K562 (cell line): ENCODE measurements around the gene PIK3R5. TPM values are rescaled to one million over a fixed set of nuclear protein-coding genes. Genes with fewer than 3 reads are reported as not detected.

ENCODE experiments used
- ATAC-seq: fragments of 200-7000 bp; cut with Tn5 transposase; 3 replicates; pipeline ENCODE4 v1.9.1; 2020; ENCODE audit warnings: moderate library complexity
- BruUV-seq: library from RNA; stranded (reverse); fragments of 400-500 nt; replicated peaks from 2 replicates; lab custom pipeline; 2021; lab: Mats Ljungman, UMichigan
- CTCF ChIA-PET: fragments of 300-600 bp; formaldehyde crosslinking; extraction: SDS; loops from one replicate; lab custom pipeline; 2021; ENCODE audit warnings: low intra/inter-chr PET ratio; lab: Yijun Ruan, JAX
- POLR2A ChIA-PET: fragments of 300-600, 350-650 bp; sonication (Branson Sonifier 250); formaldehyde crosslinking; extraction: SDS; loops from one replicate; lab custom pipeline; 2021; ENCODE audit warnings: antibody characterized with exemption, inconsistent platforms; lab: Yijun Ruan, JAX
- DNase-seq, 4 experiments: peaks; one replicate each; pipeline versions ENCODE4 v3.0.0 to v3.0.0-alpha.2; 2011 to 2018; ENCODE audit warnings: low spot score in 3 of 4, mixed read lengths in 3 of 4; ENCODE audit errors: extremely low read depth in 1 of 4
- FAIRE-seq: peaks from 2 replicates; lab custom pipeline; 2011; peaks lifted over from hg19 to GRCh38; lab: Jason Lieb, UNC
- H2AFZ ChIP-seq: 2 replicates; pipeline ENCODE4 v1.6.0; 2011; ENCODE audit warnings: low read depth, low read length, control low read depth, inconsistent platforms
- H3K27ac ChIP-seq: fragments of 200-600 bp; 3 replicates; pipeline ENCODE4 v1.8.0; 2011; ENCODE audit warnings: low read depth, mild to moderate bottlenecking, control low read depth, inconsistent platforms, low read length, moderate library complexity, mixed read lengths; ENCODE audit errors: extremely low read depth
- H3K27me3 ChIP-seq, 2 experiments: fragments of 300-600 bp in 1 of 2; 2 replicates in 1 of 2; 3 replicates in 1 of 2; pipeline versions ENCODE4 v1.6.0 to v1.8.0; 2011; ENCODE audit warnings: inconsistent platforms in 2 of 2, low read length in 2 of 2, mild to moderate bottlenecking in 1 of 2, mixed read lengths in 1 of 2, moderate library complexity in 1 of 2; ENCODE audit not compliant: control insufficient read depth in 2 of 2, insufficient read depth in 2 of 2
- H3K36me3 ChIP-seq: fragments of 300-600 bp; 3 replicates; pipeline ENCODE4 v1.8.0; 2011; ENCODE audit warnings: mild to moderate bottlenecking, low read length, inconsistent platforms; ENCODE audit not compliant: control insufficient read depth, insufficient read depth
- H3K4me1 ChIP-seq, 2 experiments: fragments of 200-600 bp in 1 of 2; replicated peaks in 1 of 2; 2 replicates in 1 of 2; 3 replicates in 1 of 2; pipeline versions ENCODE4 v1.5.1 to v1.8.0; 2011; ENCODE audit warnings: inconsistent platforms in 2 of 2, low read length in 2 of 2, mild to moderate bottlenecking in 1 of 2, mixed read lengths in 1 of 2, moderate library complexity in 1 of 2; ENCODE audit not compliant: control insufficient read depth in 2 of 2, insufficient read depth in 2 of 2
- H3K4me2 ChIP-seq: 2 replicates; pipeline ENCODE4 v1.6.1; 2011; ENCODE audit warnings: low read length, control low read depth, inconsistent platforms, mixed read lengths; ENCODE audit not compliant: insufficient read depth
- H3K4me3 ChIP-seq: fragments of 200-600 bp; sonication (generic), shearing (Covaris generic); 2 replicates; pipeline ENCODE4 v1.5.1; 2016; ENCODE audit warnings: control low read depth, inconsistent platforms
- H3K79me2 ChIP-seq: fragments of 200-600 bp; 3 replicates; pipeline ENCODE4 v1.8.0; 2011; ENCODE audit warnings: low read length, inconsistent platforms; ENCODE audit not compliant: control insufficient read depth, insufficient read depth
- H3K9ac ChIP-seq, 2 experiments: 2 replicates each; pipeline versions ENCODE4 v1.6.0 to v1.6.1; 2011; ENCODE audit warnings: low read depth in 2 of 2, low read length in 2 of 2, control low read depth in 1 of 2, inconsistent platforms in 1 of 2, mild to moderate bottlenecking in 1 of 2, mixed read lengths in 1 of 2; ENCODE audit not compliant: insufficient read depth in 1 of 2
- H3K9me1 ChIP-seq: one replicate; pipeline ENCODE4 v1.6.0; 2011; ENCODE audit warnings: inconsistent platforms, mild to moderate bottlenecking, low read length, moderate library complexity; ENCODE audit not compliant: control insufficient read depth, insufficient read depth
- H3K9me3 ChIP-seq: replicated peaks from 2 replicates; pipeline ENCODE4 v1.5.1; 2011; ENCODE audit warnings: low read depth, low read length, inconsistent platforms; ENCODE audit not compliant: control insufficient read depth, insufficient read depth
- H4K20me1 ChIP-seq: replicated peaks from 2 replicates; pipeline ENCODE4 v1.6.1; 2011; ENCODE audit warnings: low read length, inconsistent platforms, mixed read lengths; ENCODE audit not compliant: control insufficient read depth, insufficient read depth
- ARHGAP35 ChIP-seq: fragments of 450-650 bp; IDR thresholded peaks from 2 replicates; pipeline ENCODE4 v1.6.1; 2018; ENCODE audit not compliant: partially characterized antibody
- MTF1 ChIP-seq: fragments of 250-450 bp; sonication (Bioruptor Pico); IDR thresholded peaks from 2 replicates; pipeline ENCODE4 v1.9.0; 2021; ENCODE audit warnings: moderate library complexity, mild to moderate bottlenecking, inconsistent platforms, borderline replicate concordance
- MYNN ChIP-seq, 2 experiments: sonication (generic); formaldehyde crosslinking in 1 of 2; IDR thresholded peaks; 2 replicates each; pipeline versions ENCODE4 v1.5.0 to v1.6.1; 2016 to 2020; ENCODE audit warnings: antibody characterized with exemption in 1 of 2, missing genetic modification reagents in 1 of 2
- NONO ChIP-seq, 2 experiments: fragments of 200-400 bp in 1 of 2; fragments of 450-650 bp in 1 of 2; formaldehyde crosslinking in 1 of 2; IDR thresholded peaks; 2 replicates each; pipeline ENCODE4 v1.6.1; 2017; ENCODE audit warnings: low read depth in 2 of 2, mild to moderate bottlenecking in 2 of 2, moderate library complexity in 2 of 2, low read length in 1 of 2
- RBM39 ChIP-seq: fragments of 200-400 bp; formaldehyde crosslinking; optimal IDR thresholded peaks from 2 replicates; pipeline ENCODE3; 2018; ENCODE audit warnings: low read depth, low read length
- SUPT5H ChIP-seq: fragments of 450-650 bp; IDR thresholded peaks from 2 replicates; pipeline ENCODE4 v1.6.1; 2016
- TAF7 ChIP-seq: fragments of 450-650 bp; IDR thresholded peaks from 2 replicates; pipeline ENCODE4 v1.6.1; 2016; ENCODE audit warnings: missing genetic modification characterization, missing compliant biosample characterization
- ZFP30 ChIP-seq: fragments of 250-450 bp; sonication (Bioruptor Pico); IDR thresholded peaks from 2 replicates; pipeline ENCODE4 v1.8.0; 2022; ENCODE audit warnings: moderate library complexity, mild to moderate bottlenecking, inconsistent platforms, borderline replicate concordance
- WGBS: fragments of 100-300 bp; shearing (Covaris generic); methylation state at CpG from one replicate; pipeline ENCODE4 v1.1.6; 2016; ENCODE audit warnings: low coverage, mixed read lengths; ENCODE audit not compliant: insufficient coverage; ENCODE audit errors: missing lambda C conversion rate; 5-methylcytosine and 5-hydroxymethylcytosine counted together
- in situ Hi-C: fragments of 300-500 bp; cut with MboI; formaldehyde crosslinking; loops from 4 replicates; pipeline ENCODE4 v1.15.0; 2018; ENCODE audit warnings: inconsistent platforms, mixed read lengths
- intact Hi-C: fragments of 100-400 bp; cut with micrococcal nuclease; formaldehyde crosslinking; loops from 2 replicates; pipeline ENCODE4 v1.14.2; 2022
- polyA plus RNA-seq, 8 experiments: library from polyadenylated mRNA; depleted of rRNA in 4 of 8; stranded (reverse) in 5 of 8; unstranded in 3 of 8; fragments of >200 nt; fragmentation: Nextera tagmentation in 2 of 8; fragmentation: Illumina TruSeq in 1 of 8; extraction: Ambion mirVana in 2 of 8; extraction: Trizol in 1 of 8; gene quantifications; 2 replicates each; pipeline versions ENCODE4 v1.2.1 to v1.2.3, GENCODE V29; 2011 to 2014; ENCODE audit warnings: inconsistent platforms in 1 of 8, missing spikeins in 1 of 8
- total RNA-seq, 7 experiments: library from RNA; depleted of rRNA in 6 of 7; stranded (reverse); fragments of >200 nt in 6 of 7; fragmentation: Illumina TruSeq in 2 of 7; extraction: Trizol in 2 of 7; gene quantifications; 2 replicates each; pipeline versions ENCODE4 v1.2.1 to v1.2.3, GENCODE V29; 2011 to 2021; ENCODE audit warnings: low replicate concordance in 1 of 7
- TF ChIP-seq, protein P1 (sequence below), 2 experiments: IDR thresholded peaks; 2 replicates each; pipeline ENCODE4 v1.6.1; 2011; ENCODE audit warnings: borderline replicate concordance in 1 of 2, control low read depth in 1 of 2, low read depth in 1 of 2, low read length in 1 of 2, mild to moderate bottlenecking in 1 of 2, mixed read lengths in 1 of 2, moderate library complexity in 1 of 2; ENCODE audit not compliant: insufficient read depth in 1 of 2, insufficient read length in 1 of 2, poor library complexity in 1 of 2, severe bottlenecking in 1 of 2; ENCODE audit errors: extremely low read depth in 1 of 2

PIK3R5 gene
- total and polyA plus RNA-seq, 9 of the 15 experiments (the other 6 are each of a cell fraction or from before 2014, with no cell fraction given): 0.01 to 0.38 TPM; not detected in 7

DNA sequence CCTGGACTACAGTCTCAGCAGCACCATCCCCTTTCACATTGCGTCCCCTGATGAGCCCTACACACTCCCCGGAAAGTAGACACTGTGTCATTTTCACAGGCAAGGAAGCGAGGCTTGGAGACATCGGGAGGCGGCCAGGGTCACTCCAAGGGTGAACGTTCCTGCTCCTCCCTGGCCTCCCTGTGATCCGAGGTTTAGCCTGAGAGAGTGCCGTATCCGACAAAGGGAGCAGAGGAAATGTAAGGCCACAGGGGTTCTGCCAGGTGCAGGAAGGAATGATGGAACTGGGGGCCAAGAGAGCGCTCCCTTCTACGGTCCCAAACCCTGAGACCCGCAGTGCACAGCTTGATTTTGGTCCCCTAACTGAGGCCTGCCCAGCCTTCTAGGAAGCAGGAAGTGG lies 90.1 kb downstream of the PIK3R5 start:
- H3K4me3 ChIP-seq: no peak overlapping the region
- H3K4me2 ChIP-seq: no peak overlapping the region
- H4K20me1 ChIP-seq: no peaks in the 10 kb centered on the region
- DNase-seq (no peak), FAIRE-seq (no peak), ATAC-seq (no peak)
- H3K27me3 ChIP-seq: peaks cover 0 to 33% of the 10 kb centered on the region in 2 experiments; a peak in 3 of 5 replicates
- H3K4me1 ChIP-seq: no peaks in the 10 kb centered on the region
- H3K79me2 ChIP-seq: no peaks in the 10 kb centered on the region
- no TSS peak for BruUV-seq
- ChIA-PET POLR2A (no interaction called here), CTCF (no interaction called here)
- no peak overlapping the region for H3K27ac ChIP-seq
- in situ Hi-C loops: no loop called here
- no peak overlapping the region for H2AFZ ChIP-seq
- no peaks in the 10 kb centered on the region for H3K36me3 ChIP-seq
- no peaks in the 10 kb centered on the region for H3K9me3 ChIP-seq
- TF ChIP-seq, protein P1, sequence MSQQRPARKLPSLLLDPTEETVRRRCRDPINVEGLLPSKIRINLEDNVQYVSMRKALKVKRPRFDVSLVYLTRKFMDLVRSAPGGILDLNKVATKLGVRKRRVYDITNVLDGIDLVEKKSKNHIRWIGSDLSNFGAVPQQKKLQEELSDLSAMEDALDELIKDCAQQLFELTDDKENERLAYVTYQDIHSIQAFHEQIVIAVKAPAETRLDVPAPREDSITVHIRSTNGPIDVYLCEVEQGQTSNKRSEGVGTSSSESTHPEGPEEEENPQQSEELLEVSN (IDR thresholded peaks at IDR 0.05; ENCODE audit: borderline replicate concordance in 1 of 2, extremely low read depth in 1 of 2, insufficient read depth in 1 of 2, insufficient read length in 1 of 2, low read depth in 1 of 2, low read length in 1 of 2, poor library complexity in 1 of 2, severe bottlenecking in 1 of 2): no peak
- TF ChIP-seq ARHGAP35 (no peak), TAF7 (no peak), MTF1 (CRISPR knock-in tag) (no peak), RBM39 (no peak), SUPT5H (no peak), MYNN (IDR thresholded peaks at IDR 0.05) (no peak), MYNN (CRISPR knock-in tag; IDR thresholded peaks at IDR 0.05) (no peak), NONO (IDR thresholded peaks at IDR 0.05; ENCODE audit: low read depth in 2 of 2, low read length in 1 of 2) (no peak), ZFP30 (CRISPR knock-in tag) (no peak)
- TF ChIP-seq, all 486 proteins: peak for 0
- no peaks in the 10 kb centered on the region for H3K9me1 ChIP-seq
- intact Hi-C loops: no loop called here
- 4% methylated on average over 8 of the region's 12 CpGs for WGBS
- H3K9ac ChIP-seq: no peak overlapping the region
